Measurements from ENCODE around the gene ECPAS.
A peak's percentile ranks its signal among the peaks of the same experiment; 100 is the strongest.

Gene ECPAS, protein sequence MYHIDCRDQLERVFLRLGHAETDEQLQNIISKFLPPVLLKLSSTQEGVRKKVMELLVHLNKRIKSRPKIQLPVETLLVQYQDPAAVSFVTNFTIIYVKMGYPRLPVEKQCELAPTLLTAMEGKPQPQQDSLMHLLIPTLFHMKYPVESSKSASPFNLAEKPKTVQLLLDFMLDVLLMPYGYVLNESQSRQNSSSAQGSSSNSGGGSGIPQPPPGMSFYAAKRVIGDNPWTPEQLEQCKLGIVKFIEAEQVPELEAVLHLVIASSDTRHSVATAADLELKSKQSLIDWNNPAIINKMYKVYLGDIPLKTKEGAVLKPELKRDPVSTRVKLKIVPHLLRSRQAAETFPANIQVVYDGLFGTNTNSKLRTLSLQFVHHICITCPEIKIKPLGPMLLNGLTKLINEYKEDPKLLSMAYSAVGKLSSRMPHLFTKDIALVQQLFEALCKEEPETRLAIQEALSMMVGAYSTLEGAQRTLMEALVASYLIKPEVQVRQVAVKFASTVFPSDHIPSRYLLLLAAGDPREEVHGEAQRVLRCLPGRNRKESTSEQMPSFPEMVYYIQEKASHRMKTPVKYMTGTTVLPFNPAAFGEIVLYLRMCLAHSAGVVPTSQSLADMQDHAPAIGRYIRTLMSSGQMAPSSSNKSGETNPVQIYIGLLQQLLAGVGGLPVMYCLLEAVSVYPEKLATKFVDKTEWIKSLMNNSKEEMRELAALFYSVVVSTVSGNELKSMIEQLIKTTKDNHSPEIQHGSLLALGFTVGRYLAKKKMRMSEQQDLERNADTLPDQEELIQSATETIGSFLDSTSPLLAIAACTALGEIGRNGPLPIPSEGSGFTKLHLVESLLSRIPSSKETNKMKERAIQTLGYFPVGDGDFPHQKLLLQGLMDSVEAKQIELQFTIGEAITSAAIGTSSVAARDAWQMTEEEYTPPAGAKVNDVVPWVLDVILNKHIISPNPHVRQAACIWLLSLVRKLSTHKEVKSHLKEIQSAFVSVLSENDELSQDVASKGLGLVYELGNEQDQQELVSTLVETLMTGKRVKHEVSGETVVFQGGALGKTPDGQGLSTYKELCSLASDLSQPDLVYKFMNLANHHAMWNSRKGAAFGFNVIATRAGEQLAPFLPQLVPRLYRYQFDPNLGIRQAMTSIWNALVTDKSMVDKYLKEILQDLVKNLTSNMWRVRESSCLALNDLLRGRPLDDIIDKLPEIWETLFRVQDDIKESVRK (N-terminal part only)

GRCh38 chr9:111483858-111484571 lies at the start of gene ECPAS:
ECPAS (minus strand) TSS chr9:111484383; CDS start chr9:111472918, 11,465 bp downstream.
- H3K4me1 ChIP-seq (ENCODE audit: insufficient read depth, poor library complexity, severe bottlenecking), result no peaks in the 10 kb centered on the region
- no peaks in the 10 kb centered on the region for H3K36me3 ChIP-seq (ENCODE audit: low read depth)
- no peaks in the 10 kb centered on the region for H3K27me3 ChIP-seq (ENCODE audit: insufficient read depth, poor library complexity, severe bottlenecking)
- H3K9me3 ChIP-seq (ENCODE audit: severe bottlenecking), result no peaks in the 10 kb centered on the region
- H3K27ac ChIP-seq (ENCODE audit: poor library complexity, severe bottlenecking), result peak within 1 kb of the TSS; percentile 95
- TF ChIP-seq CTCF (IDR thresholded peaks at IDR 0.05; ENCODE audit: poor library complexity, severe bottlenecking), result no peak
- DNase-seq (ENCODE audit: low spot score) (peak; percentile 75), ATAC-seq (ENCODE audit: low read depth) (peak; percentile 80)
- peak within 1 kb of the TSS; percentile 90 for H3K4me3 ChIP-seq (ENCODE audit: severe bottlenecking)

DNA sequence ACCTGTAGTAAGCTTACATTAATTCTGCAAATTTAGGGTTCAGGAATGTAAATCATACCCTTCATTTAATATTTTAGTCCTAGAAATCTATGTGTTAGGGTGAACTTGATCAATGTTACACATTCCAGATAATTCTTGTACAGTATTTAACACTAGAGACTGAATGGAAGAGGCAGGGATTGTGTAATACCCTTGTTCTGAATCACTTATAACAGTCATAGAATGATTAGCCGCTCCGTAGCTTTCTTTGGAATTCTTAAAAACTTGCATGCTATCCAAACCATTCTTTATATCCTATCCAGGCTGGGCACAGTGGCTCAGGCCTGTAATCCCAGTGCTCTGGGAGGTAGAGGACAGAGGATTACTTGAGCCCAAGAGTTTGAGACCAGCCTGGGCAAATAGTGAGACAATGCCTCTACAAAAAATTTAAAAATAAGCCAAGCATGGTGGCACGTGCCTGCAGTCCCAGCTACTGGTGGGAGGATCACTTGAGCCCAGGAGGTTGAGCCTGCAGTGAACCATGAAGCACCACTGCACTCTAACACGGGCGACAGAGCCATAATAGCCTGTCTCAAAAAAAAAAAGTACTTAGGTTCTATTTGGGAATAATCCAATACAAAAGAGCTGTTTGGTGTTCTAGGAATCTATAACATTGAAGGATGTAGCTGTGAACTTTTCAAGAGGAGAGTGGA lies 49.1 kb upstream of the ECPAS start:
- Histone ChIP-seq H3K4me1 (ENCODE audit: insufficient read depth, poor library complexity, severe bottlenecking) (no peaks in the 10 kb centered on the region), H3K4me3 (ENCODE audit: severe bottlenecking) (no peak overlapping the region), H3K27ac (ENCODE audit: poor library complexity, severe bottlenecking) (no peak overlapping the region), H3K27me3 (ENCODE audit: insufficient read depth, poor library complexity, severe bottlenecking) (no peaks in the 10 kb centered on the region), H3K9me3 (ENCODE audit: severe bottlenecking) (no peaks in the 10 kb centered on the region), H3K36me3 (ENCODE audit: low read depth) (peaks cover 18% of the 10 kb centered on the region)
- ATAC-seq (ENCODE audit: low read depth) (no peak), DNase-seq (ENCODE audit: low spot score) (no peak)
- no peak for TF ChIP-seq CTCF (IDR thresholded peaks at IDR 0.05; ENCODE audit: poor library complexity, severe bottlenecking)

- H3K27me3 ChIP-seq (ENCODE audit: insufficient read depth, poor library complexity, severe bottlenecking), result no peaks in the 10 kb centered on the region
- no peak overlapping the region for H3K4me3 ChIP-seq (ENCODE audit: severe bottlenecking)
- no peaks in the 10 kb centered on the region for H3K9me3 ChIP-seq (ENCODE audit: severe bottlenecking)
- H3K27ac ChIP-seq (ENCODE audit: poor library complexity, severe bottlenecking), result no peak overlapping the region
- no peak for TF ChIP-seq CTCF (IDR thresholded peaks at IDR 0.05; ENCODE audit: poor library complexity, severe bottlenecking)
- no peak for DNase-seq (ENCODE audit: low spot score)
- H3K36me3 ChIP-seq (ENCODE audit: low read depth), result peaks cover 23% of the 10 kb centered on the region
- no peak for ATAC-seq (ENCODE audit: low read depth)
- no peaks in the 10 kb centered on the region for H3K4me1 ChIP-seq (ENCODE audit: insufficient read depth, poor library complexity, severe bottlenecking)
These were observed 47.5 kb upstream of the ECPAS start for GRCh38 chr9:111531716-111532115.

DNA sequence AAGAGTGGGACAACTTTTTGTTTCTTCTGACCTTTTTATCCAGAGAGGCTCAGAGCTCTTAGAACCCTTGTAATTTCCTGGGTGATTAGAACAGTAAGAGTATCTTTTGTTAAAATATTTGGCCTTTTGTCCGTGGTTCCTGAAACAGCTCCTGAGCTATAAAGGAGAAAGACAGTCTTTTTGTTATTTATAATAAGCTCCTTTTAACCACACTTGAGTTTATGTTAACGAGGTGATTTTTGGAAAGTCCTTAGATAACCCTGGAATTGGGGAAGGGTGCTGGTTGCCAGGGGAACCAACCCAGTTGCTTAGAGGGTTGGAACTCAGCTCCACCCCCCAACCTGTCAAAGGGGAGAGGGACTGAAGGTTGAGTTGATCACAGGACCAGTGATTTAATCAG lies 45.6 kb upstream of the ECPAS start:
- Histone ChIP-seq H3K4me1 (ENCODE audit: insufficient read depth, poor library complexity, severe bottlenecking) (peaks cover 3% of the 10 kb centered on the region), H3K36me3 (ENCODE audit: low read depth) (peaks cover 15% of the 10 kb centered on the region), H3K4me3 (ENCODE audit: severe bottlenecking) (no peak overlapping the region), H3K27me3 (ENCODE audit: insufficient read depth, poor library complexity, severe bottlenecking) (no peaks in the 10 kb centered on the region), H3K9me3 (ENCODE audit: severe bottlenecking) (no peaks in the 10 kb centered on the region), H3K27ac (ENCODE audit: poor library complexity, severe bottlenecking) (no peak overlapping the region)
- ATAC-seq (ENCODE audit: low read depth) (no peak), DNase-seq (ENCODE audit: low spot score) (no peak)
- no peak for TF ChIP-seq CTCF (IDR thresholded peaks at IDR 0.05; ENCODE audit: poor library complexity, severe bottlenecking)
